GM23248 (cell line): ENCODE measurements around the gene DACH1. TPM values are rescaled to one million over a fixed set of nuclear protein-coding genes. Genes with fewer than 3 reads are reported as not detected.

Experiments used
- DNase-seq: peaks from one replicate; pipeline ENCODE4 v3.0.0-alpha.2; 2015
- H2AFZ ChIP-seq: fragments of 200-600 bp; sonication (generic); 2 replicates; pipeline ENCODE4 v1.6.1; 2016; ENCODE audit warnings: antibody characterized with exemption
- H3F3A ChIP-seq: fragments of 200-600 bp; sonication (generic); 2 replicates; pipeline ENCODE4 v1.6.1; 2016; ENCODE audit warnings: mild to moderate bottlenecking, antibody characterized with exemption, mixed run types; ENCODE audit not compliant: insufficient read depth
- H3K27ac ChIP-seq: fragments of 200-600 bp; sonication (generic); 2 replicates; pipeline ENCODE4 v1.5.1; 2016; ENCODE audit warnings: mild to moderate bottlenecking
- H3K27me3 ChIP-seq: fragments of 200-600 bp; sonication (generic); replicated peaks from 2 replicates; pipeline ENCODE4 v1.6.1; 2016; ENCODE audit warnings: mild to moderate bottlenecking; ENCODE audit not compliant: insufficient read depth
- H3K36me3 ChIP-seq: fragments of 200-600 bp; sonication (generic); 2 replicates; pipeline ENCODE4 v1.6.1; 2016; ENCODE audit warnings: low read depth, mild to moderate bottlenecking
- H3K4me1 ChIP-seq: fragments of 200-600 bp; sonication (generic); 2 replicates; pipeline ENCODE4 v1.6.1; 2016; ENCODE audit warnings: mild to moderate bottlenecking; ENCODE audit not compliant: insufficient read depth
- H3K4me2 ChIP-seq: fragments of 200-600 bp; sonication (generic); one replicate; pipeline ENCODE4 v1.6.1; 2016; ENCODE audit warnings: mild to moderate bottlenecking; ENCODE audit not compliant: unreplicated experiment
- H3K4me3 ChIP-seq: fragments of 200-600 bp; sonication (generic); 2 replicates; pipeline ENCODE4 v1.5.1; 2016; ENCODE audit warnings: mild to moderate bottlenecking
- H3K79me2 ChIP-seq: fragments of 200-600 bp; sonication (generic); 2 replicates; pipeline ENCODE4 v1.6.1; 2016; ENCODE audit warnings: mild to moderate bottlenecking; ENCODE audit not compliant: insufficient read depth
- H3K9ac ChIP-seq: fragments of 200-600 bp; sonication (generic); 2 replicates; pipeline ENCODE4 v1.6.1; 2016; ENCODE audit warnings: mild to moderate bottlenecking
- H3K9me2 ChIP-seq: fragments of 200-600 bp; sonication (generic); 2 replicates; pipeline ENCODE4 v1.6.1; 2016; ENCODE audit warnings: mixed run types, mild to moderate bottlenecking, moderate library complexity; ENCODE audit not compliant: insufficient read depth
- H3K9me3 ChIP-seq: fragments of 200-600 bp; sonication (generic); one replicate; pipeline ENCODE4 v1.6.1; 2017; ENCODE audit warnings: low read depth
- H4K20me1 ChIP-seq: fragments of 200-600 bp; sonication (generic); 2 replicates; pipeline ENCODE4 v1.6.0; 2016; ENCODE audit not compliant: insufficient read depth
- EZH2 ChIP-seq: fragments of 200-600 bp; sonication (generic); IDR thresholded peaks from 2 replicates; pipeline ENCODE4 v1.6.1; 2018; ENCODE audit warnings: antibody characterized with exemption, mild to moderate bottlenecking; ENCODE audit not compliant: insufficient read depth, poor library complexity, severe bottlenecking
- EZH2phosphoT487 ChIP-seq: fragments of 200-600 bp; sonication (generic); IDR thresholded peaks from 2 replicates; pipeline ENCODE4 v1.6.1; 2018; ENCODE audit warnings: antibody characterized with exemption, moderate library complexity, mild to moderate bottlenecking, low read depth; ENCODE audit not compliant: insufficient read depth
- WGBS, 2 experiments: methylation state at CpG; one replicate each; pipeline ENCODE4 v1.1.6; 2015 to 2017; ENCODE audit warnings: low lambda C conversion rate in 2 of 2, low coverage in 1 of 2; ENCODE audit errors: missing lambda C conversion rate in 2 of 2; 5-methylcytosine and 5-hydroxymethylcytosine counted together
- in situ Hi-C: fragments of 300-500 bp; cut with MboI; formaldehyde crosslinking; loops from 2 replicates; pipeline ENCODE4 v1.15.0; 2020
- polyA plus RNA-seq: library from polyadenylated mRNA; unstranded; fragments of >200 nt; fragmentation: Nextera tagmentation; extraction: Ambion mirVana; gene quantifications from 2 replicates; pipeline ENCODE4 v1.2.1, GENCODE V29; 2016
- total RNA-seq: library from RNA; depleted of rRNA; stranded (reverse); fragments of >200 nt; shearing (Covaris generic); gene quantifications from 2 replicates; pipeline ENCODE4 v1.2.3, GENCODE V29; 2014

The DACH1 gene
- total and polyA plus RNA-seq, 2 experiments from 2014 or later: not detected

DNA sequence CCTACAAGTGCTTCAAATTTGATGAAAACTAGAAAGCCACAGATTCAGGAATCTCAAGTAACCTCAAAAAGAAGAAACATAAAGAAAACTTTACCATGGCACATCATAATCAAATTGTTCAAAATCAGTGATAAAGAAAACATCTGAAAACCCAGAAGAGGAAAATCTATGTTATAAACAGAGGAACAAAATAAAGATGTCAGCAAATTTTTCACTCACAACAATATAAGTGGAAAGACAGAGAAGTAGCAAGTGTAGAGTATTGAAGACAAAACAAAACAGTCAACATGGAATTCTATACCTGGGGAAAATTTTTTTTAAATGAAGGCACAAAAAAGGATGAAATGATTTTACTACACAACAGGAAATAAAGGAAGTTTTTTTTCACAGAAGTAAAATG, 470.9 kb downstream of the DACH1 start:
- H3K27me3 ChIP-seq: no peaks in the 10 kb centered on the region
- no peak overlapping the region for H3K27ac ChIP-seq
- H3K36me3 ChIP-seq: no peaks in the 10 kb centered on the region
- H3K9ac ChIP-seq: no peak overlapping the region
- DNase-seq: no peak
- no peak overlapping the region for H3K4me3 ChIP-seq
- H3K9me2 ChIP-seq: no peaks in the 10 kb centered on the region
- in situ Hi-C loops: no loop called here
- H4K20me1 ChIP-seq: no peaks in the 10 kb centered on the region
- no peaks in the 10 kb centered on the region for H3K79me2 ChIP-seq
- H2AFZ ChIP-seq: no peak overlapping the region
- H3K4me2 ChIP-seq: no peak overlapping the region
- H3F3A ChIP-seq: no peaks in the 10 kb centered on the region
- no peak for TF ChIP-seq EZH2
- TF ChIP-seq EZH2phosphoT487: no peak
- H3K4me1 ChIP-seq: no peaks in the 10 kb centered on the region
- peaks cover 7% of the 10 kb centered on the region for H3K9me3 ChIP-seq

DNA sequence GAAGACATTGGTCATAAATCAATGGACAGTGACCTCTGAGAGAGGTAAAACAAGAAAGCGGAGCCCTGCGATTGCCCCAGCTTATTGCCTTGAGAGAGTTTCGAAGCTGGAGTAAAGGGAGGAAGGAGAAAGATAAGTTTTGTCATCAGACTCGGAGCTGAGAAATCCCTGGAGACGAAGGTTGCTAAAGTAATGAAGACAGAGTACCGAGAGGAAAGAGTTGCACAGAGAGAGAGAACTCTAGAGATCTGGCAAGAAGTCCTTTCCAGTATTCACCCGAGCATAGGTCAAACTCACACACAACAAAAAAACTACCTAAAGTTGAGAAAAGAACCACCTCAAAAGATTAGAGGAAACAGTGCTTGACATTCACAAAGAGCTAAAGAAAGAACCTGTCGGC, 472.0 kb downstream of the DACH1 start:
- no peaks in the 10 kb centered on the region for H4K20me1 ChIP-seq
- WGBS, 2 experiments: 26 to 30% methylated on average over 8 of the region's 8 CpGs

DNA sequence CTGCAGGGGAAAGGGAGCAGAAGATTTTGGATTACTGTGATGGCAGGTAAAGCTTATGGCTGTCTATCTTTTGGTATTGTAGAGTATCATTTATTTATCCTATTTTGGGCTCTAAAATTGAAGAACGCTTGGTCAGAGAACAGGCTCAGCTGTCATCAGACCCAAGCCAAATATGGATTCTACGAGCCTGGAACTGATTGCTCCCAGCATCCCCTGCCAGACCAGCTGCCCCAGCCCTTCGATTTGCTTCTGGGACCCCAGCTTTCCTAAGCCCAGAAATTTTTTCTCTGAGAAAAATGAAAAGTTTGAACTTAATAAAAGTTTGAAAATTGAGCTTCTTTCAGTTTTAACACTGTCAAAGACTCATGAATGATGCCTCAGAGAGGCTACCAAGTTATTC, 472.8 kb downstream of the DACH1 start:
- no peaks in the 10 kb centered on the region for H3K27me3 ChIP-seq
- H3K27ac ChIP-seq: no peak overlapping the region
- DNase-seq: no peak
- H2AFZ ChIP-seq: no peak overlapping the region
- H3K9ac ChIP-seq: no peak overlapping the region
- no peak overlapping the region for H3K4me2 ChIP-seq
- 20 to 25% methylated on average over 3 of the region's 3 CpGs for WGBS, 2 experiments
- no peaks in the 10 kb centered on the region for H3K4me1 ChIP-seq
- H3F3A ChIP-seq: no peaks in the 10 kb centered on the region
- H4K20me1 ChIP-seq: no peaks in the 10 kb centered on the region
- H3K79me2 ChIP-seq: no peaks in the 10 kb centered on the region
- no peak for TF ChIP-seq EZH2
- no peak for TF ChIP-seq EZH2phosphoT487
- H3K9me3 ChIP-seq: peaks cover 7% of the 10 kb centered on the region
- in situ Hi-C loops: no loop called here
- H3K4me3 ChIP-seq: no peak overlapping the region
- no peaks in the 10 kb centered on the region for H3K36me3 ChIP-seq
- H3K9me2 ChIP-seq: no peaks in the 10 kb centered on the region

More for the DNA sequence above, 472.0 kb downstream of the DACH1 start:
- no peak overlapping the region for H3K4me2 ChIP-seq
- no peaks in the 10 kb centered on the region for H3K36me3 ChIP-seq
- in situ Hi-C loops: no loop called here
- no peaks in the 10 kb centered on the region for H3K27me3 ChIP-seq
- H3K9ac ChIP-seq: no peak overlapping the region
- H3K9me2 ChIP-seq: no peaks in the 10 kb centered on the region
- DNase-seq: no peak
- no peak overlapping the region for H3K4me3 ChIP-seq
- H3K4me1 ChIP-seq: no peaks in the 10 kb centered on the region
- H3K27ac ChIP-seq: no peak overlapping the region
- no peaks in the 10 kb centered on the region for H3F3A ChIP-seq
- H3K79me2 ChIP-seq: no peaks in the 10 kb centered on the region
- peaks cover 7% of the 10 kb centered on the region for H3K9me3 ChIP-seq
- no peak overlapping the region for H2AFZ ChIP-seq
- TF ChIP-seq EZH2phosphoT487 (no peak), EZH2 (no peak)
